GM19023 (cell line): ENCODE results near the gene GBX1.

Source experiments
- ATAC-seq: cut with Tn5 transposase; IDR thresholded peaks from one replicate; pipeline ENCODE4 v1.9.1; 2021; ENCODE audit warnings: mild to moderate bottlenecking, moderate library complexity; ENCODE audit not compliant: unreplicated experiment

GBX1 gene

GRCh38 chr7:151141311-151141854 lies 26.1 kb downstream of the GBX1 start:
- ATAC-seq = no peak

- no peak for ATAC-seq
Measured at GRCh38 chr7:151140826-151141225, 26.7 kb downstream of the GBX1 start.

- ATAC-seq = no peak
Measured at GRCh38 chr7:151139791-151140190, 27.7 kb downstream of the GBX1 start.

GRCh38 chr7:151139071-151139790 lies 28.3 kb downstream of the GBX1 start:
- ATAC-seq = no peak

DNA sequence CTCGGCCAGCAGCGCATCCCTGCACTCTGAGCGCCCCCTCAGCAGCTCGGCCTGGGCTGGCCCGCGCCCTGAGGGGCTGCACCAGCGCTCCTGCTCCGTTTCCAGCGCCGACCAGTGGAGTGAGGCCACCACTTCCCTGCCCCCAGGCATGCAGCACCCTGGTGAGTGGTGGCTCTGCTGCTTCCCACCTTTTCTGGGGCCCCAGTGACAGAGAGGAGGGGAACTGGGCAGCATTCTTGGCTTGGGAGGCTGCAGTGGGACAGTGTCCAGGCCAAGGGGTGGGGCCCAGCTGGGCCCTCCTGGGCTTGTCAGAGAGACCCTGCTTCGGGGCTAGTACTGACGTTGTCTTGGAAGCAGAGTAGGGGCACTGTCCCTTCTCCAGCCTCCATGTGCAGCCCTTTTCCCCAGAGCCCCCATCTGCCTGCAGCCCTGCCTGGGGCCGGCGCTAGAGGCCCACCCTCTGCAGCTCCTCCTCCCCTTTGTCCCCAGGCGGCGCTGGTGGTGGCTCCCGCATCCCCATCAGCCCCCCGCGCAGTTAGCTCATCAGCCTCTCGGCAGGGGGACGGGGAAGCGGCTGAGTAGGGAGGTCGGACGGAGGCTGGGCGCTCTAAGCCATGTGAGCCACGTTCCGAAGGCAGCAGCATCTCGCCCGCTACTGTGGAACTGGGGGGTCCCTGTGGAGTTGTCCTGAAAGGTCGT lies 29.2 kb downstream of the GBX1 start:
- ATAC-seq = no peak

- no peak for ATAC-seq
Measured at GRCh38 chr7:151137791-151138152, 29.7 kb downstream of the GBX1 start.

DNA sequence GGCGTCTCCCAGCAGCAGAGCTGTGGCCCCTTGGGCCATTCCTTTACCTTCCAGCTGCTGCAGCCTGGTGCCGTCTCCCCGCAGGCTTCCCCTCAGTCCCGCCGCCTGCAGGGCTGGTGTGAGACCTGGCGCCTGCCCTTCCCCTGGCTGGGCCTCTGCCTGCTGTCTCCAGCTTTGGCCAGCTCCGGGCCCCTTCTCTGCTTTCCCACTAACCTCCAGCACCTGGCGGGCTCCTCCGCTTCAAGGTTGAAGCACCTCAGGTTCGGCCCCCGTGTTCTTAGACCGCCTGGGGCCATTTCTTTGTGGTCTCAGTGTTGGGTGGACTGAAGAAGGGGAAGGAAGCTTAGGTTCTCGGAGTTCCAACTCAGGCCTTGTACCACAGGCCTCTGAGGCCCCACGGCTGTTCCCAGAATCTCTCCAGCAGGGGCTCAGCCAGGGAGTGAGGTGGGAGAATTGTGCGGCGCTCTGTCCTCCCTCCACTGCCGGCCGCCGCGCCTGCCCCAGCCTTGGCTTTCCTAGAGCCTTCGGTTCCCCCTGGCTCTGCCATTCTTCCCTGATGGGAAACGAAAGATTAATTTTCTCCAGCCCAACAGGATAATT lies 30.3 kb downstream of the GBX1 start:
- ATAC-seq = no peak

DNA sequence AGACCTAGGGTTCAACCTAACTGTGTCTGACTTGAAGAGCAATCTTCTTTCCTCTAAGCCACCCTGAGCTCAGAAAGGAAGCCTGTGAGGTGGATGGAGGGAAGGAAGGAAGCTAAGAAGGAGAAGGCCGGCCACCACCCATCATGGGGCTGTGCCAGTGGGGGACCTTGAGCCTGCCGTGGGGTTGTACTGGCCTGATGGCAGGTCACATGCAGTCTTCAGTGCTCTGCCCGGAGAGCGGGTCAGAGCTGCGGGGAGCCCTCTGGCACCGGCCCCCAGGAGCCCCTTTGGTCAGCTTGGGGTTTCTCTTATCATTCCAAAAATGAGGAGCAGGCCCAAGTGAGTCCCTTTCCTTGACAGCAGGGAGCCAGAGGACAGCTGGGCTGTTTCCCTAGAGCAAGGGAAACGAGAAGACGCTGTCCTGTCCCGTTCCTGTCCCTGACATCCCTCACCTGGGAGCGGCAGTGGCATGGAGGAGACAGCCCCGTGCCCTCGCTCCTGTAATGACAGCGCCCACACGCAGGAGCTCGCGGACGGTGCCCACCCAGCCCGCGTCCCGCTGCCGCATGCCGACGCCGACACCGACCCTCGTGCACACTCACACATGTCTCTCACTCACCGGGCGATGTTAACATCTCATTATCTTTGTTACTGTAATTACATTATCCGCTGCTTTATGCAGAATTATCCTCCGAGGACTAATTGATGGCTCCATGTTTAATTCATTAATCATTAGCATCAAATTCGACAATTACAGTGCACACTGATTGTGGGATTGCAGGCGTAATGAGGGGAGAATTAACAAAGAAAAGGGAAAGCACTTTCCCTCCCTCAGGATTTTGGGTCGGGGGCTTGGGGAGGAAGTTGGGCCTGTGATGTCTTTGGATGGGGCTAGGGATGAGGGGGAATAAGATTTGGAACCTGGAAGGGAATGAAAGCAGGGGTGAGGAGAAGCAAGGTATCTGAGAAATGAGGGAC lies 31.3 kb downstream of the GBX1 start:
- ATAC-seq = no peak

- ATAC-seq = no peak
Measured at GRCh38 chr7:151135525-151135845, 32.0 kb downstream of the GBX1 start.

DNA sequence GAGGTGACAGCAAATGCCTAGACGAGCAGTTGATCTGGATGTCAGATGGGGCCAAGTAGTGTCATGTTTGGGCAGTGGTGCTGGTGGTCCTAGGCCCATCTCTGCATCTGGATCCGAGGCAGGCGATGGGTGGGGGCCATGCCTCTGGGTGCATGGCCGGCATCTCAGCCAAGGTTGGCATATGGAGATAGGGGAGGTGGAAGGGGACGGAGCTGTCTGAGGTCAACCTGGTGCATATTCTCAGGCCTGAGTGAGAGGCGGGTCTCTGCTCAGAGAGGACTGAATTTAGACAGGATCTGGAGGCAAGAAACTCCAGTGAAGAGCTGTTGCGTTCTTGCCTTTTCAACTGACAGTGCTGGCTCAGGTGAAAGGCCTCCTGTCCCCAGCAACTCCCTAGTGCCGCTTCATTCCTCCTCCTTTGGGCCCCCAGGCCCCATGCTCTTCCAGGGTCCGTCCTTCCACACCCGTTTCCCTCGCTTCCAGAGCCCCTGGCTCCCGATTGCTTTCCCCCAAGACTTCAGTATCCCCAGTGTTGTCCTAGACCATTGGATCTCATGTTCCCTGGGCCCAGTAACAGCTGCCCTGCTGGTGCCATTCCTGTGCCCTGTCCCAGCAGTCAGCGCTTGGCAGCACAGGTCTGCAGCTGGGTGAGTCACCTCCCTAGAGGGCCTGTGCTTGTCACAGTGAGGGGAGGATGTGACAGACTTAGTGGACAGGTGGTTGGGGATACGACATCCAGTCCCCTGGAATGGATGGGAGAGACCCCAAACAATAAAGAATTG lies 32.6 kb downstream of the GBX1 start:
- ATAC-seq = no peak

GRCh38 chr7:151133986-151134742 lies 33.3 kb downstream of the GBX1 start:
- no peak for ATAC-seq

DNA sequence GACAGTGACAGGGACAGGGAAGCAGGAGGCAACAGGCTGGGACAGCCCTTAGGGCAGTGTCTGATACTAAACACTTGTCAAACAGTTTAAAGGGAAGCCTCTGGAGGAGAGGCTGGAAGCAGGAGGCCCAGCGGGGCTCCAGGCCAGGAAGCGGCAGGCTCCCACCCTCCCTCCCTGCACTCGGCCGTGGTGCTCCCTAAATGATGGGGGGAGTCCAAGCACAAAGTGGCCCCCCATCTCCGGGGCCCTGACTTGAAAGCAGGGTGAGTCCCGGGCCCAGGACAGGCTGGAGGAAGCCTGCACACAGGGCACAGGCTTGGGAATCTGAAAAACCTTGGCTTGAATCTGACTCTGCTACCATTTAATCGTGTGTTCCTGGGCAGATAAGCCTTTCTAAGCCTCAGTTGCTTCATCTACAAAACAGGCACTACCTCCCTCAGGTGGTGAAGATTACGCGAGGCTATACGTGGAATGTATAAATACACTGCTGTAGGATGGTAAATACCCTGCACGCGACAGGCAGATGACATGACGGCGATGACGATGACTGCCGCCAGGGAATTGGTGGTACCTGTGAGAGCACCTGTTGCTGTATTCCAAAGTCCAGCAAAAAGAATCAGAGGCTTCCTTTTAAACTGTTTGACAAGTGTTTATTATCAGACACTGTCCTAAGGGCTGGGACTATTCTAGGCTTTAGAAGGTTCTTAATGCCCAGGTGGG lies 34.1 kb downstream of the GBX1 start:
- ATAC-seq = no peak

GRCh38 chr7:151132461-151133205 lies 34.9 kb downstream of the GBX1 start:
- no peak for ATAC-seq

- no peak for ATAC-seq
Measured at GRCh38 chr7:151131592-151132293, 35.8 kb downstream of the GBX1 start.

DNA sequence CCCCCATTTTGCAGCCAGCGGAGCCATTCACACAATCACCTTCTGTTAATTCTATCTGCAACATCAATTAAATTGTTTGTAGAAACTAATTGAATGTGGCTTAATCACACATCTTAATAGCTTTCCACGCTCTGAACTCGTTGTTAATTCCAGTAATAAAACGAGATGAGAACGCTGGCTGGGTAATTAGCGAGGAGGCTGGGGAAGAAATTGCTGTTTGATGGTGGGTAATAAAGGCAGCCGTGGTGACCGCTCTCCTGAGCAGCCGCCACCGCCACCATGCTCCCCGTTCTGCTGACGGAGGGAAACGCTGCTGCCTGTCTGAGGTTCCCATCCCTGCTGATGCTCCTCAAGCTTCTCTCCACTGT lies 36.3 kb downstream of the GBX1 start:
- ATAC-seq = no peak

- ATAC-seq = no peak
Measured at GRCh38 chr7:151130741-151131157, 36.7 kb downstream of the GBX1 start.

DNA sequence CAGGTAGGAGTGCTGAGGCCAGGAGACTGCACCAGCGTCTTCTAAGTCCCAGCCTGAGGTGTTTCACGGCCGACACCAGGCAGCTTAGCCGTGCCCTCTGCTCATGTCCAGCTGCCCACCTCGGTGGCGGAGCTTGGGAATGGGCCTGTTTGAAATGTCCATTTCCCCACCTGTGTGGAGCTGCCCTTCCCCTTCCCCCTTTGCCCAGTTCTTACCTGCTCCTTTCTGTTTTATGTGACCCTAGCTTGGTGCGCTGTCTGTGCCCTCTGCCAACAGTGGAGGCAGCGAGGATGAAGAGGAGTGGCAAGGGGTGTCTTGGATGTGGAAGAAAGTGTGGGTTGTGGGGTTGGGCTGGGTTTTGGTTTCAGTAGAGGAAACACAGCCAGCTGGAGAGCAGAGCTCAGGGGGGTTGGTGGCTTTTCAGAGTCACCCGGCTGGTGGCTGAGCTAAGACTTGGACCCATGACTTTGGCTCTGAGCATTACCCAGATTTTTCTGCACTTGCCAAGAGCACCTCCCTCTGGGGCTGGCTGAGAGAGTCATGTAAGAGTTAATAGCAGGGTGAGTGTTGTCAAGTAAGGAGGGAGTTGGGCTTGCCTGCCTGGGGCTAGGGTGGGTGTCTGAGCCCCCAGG lies 37.4 kb downstream of the GBX1 start:
- ATAC-seq = no peak
